A549 (cell line): ENCODE data around the gene CHAD. TPM values are rescaled to one million over a fixed set of nuclear protein-coding genes. Genes with fewer than 3 reads are reported as not detected.
A peak's percentile ranks its signal among the peaks of the same experiment; 100 is the strongest.

Experiments used
- ATAC-seq, 2 experiments: fragments of 200-7000 bp in 1 of 2; fragments of >200 bp in 1 of 2; cut with Nextera tagmentation in 1 of 2; cut with Tn5 transposase in 1 of 2; 3 replicates each; pipeline versions ENCODE4 v1.8.0 to v1.9.1; 2018 to 2020; ENCODE audit warnings: mild to moderate bottlenecking in 1 of 2, moderate library complexity in 1 of 2
- CTCF ChIA-PET: fragments of 300-600 bp; sonication (Branson Sonifier 250); formaldehyde crosslinking; extraction: SDS; loops from one replicate; lab custom pipeline; 2021; ENCODE audit warnings: antibody characterized with exemption, inconsistent platforms; lab: Yijun Ruan, JAX
- POLR2A ChIA-PET: fragments of 350-600 bp; formaldehyde crosslinking; extraction: SDS; loops from one replicate; lab custom pipeline; 2021; ENCODE audit warnings: antibody characterized with exemption, inconsistent platforms; lab: Yijun Ruan, JAX
- DNase-seq, 2 experiments: peaks; one replicate each; pipeline versions ENCODE4 v3.0.0 to v3.0.0-alpha.2; 2011 to 2016; ENCODE audit warnings: low read depth in 1 of 2, low spot score in 1 of 2
- FAIRE-seq: peaks from 2 replicates; lab custom pipeline; 2011; peaks lifted over from hg19 to GRCh38; lab: Jason Lieb, UNC
- H3K27ac ChIP-seq, 2 experiments: fragments of >200 bp; sonication (Bioruptor Twin); formaldehyde crosslinking; 3 replicates each; pipeline ENCODE4 v1.5.1; 2016 to 2017
- H3K4me1 ChIP-seq: fragments of >200 bp; sonication (Bioruptor Twin); formaldehyde crosslinking; 3 replicates; pipeline ENCODE4 v1.6.1; 2016
- H3K4me2 ChIP-seq: fragments of >200 bp; sonication (Bioruptor Twin); formaldehyde crosslinking; 3 replicates; pipeline ENCODE4 v1.6.1; 2016
- H3K4me3 ChIP-seq: fragments of >200 bp; sonication (Bioruptor Twin); formaldehyde crosslinking; 3 replicates; pipeline ENCODE4 v1.5.1; 2016
- H3K9me3 ChIP-seq: fragments of >200 bp; sonication (Bioruptor Twin); formaldehyde crosslinking; 3 replicates; pipeline ENCODE4 v1.6.1; 2016
- BHLHE40 ChIP-seq: IDR thresholded peaks from 2 replicates; pipeline ENCODE4 v1.6.1; 2012; ENCODE audit warnings: low read depth, low read length, inconsistent platforms
- CHD2 ChIP-seq: fragments of 150-350 bp; IDR thresholded peaks from 2 replicates; pipeline ENCODE4 v1.6.1; 2014; ENCODE audit warnings: low read length; ENCODE audit not compliant: partially characterized antibody
- CHD4 ChIP-seq: fragments of 200-600 bp; sonication (generic); IDR thresholded peaks from 2 replicates; pipeline ENCODE4 v1.6.1; 2016; ENCODE audit warnings: antibody characterized with exemption, mild to moderate bottlenecking, borderline replicate concordance
- EHF ChIP-seq: fragments of 250-450 bp; sonication (Bioruptor Pico); IDR thresholded peaks from 2 replicates; pipeline ENCODE4 v1.5.0; 2020; ENCODE audit warnings: mild to moderate bottlenecking
- FOXS1 ChIP-seq: fragments of 250-450 bp; sonication (Bioruptor Pico); IDR thresholded peaks from 2 replicates; pipeline ENCODE4 v1.5.0; 2020; ENCODE audit warnings: mild to moderate bottlenecking, moderate library complexity
- MAZ ChIP-seq: fragments of 150-350 bp; IDR thresholded peaks from 2 replicates; pipeline ENCODE4 v1.6.1; 2014; ENCODE audit warnings: antibody characterized with exemption, low read depth, low read length, borderline replicate concordance
- RAD21 ChIP-seq, 2 experiments: fragments of >200 bp in 1 of 2; sonication (Bioruptor Twin) in 1 of 2; formaldehyde crosslinking in 1 of 2; IDR thresholded peaks in 1 of 2; conservative IDR thresholded peaks in 1 of 2; 2 replicates in 1 of 2; 3 replicates in 1 of 2; pipeline ENCODE4 v1.6.1; 2012 to 2018; ENCODE audit warnings: inconsistent platforms in 1 of 2
- RARB ChIP-seq: fragments of 250-450 bp; sonication (Bioruptor Pico); IDR thresholded peaks from 2 replicates; pipeline ENCODE4 v1.8.0; 2021; ENCODE audit warnings: mild to moderate bottlenecking, moderate library complexity
- RNF2 ChIP-seq: fragments of 200-600 bp; sonication (generic); IDR thresholded peaks from 2 replicates; pipeline ENCODE4 v1.6.1; 2016; ENCODE audit warnings: low read depth, mild to moderate bottlenecking, antibody characterized with exemption, moderate library complexity, borderline replicate concordance
- SREBF2 ChIP-seq: fragments of 450-650 bp; IDR thresholded peaks from 2 replicates; pipeline ENCODE4 v1.6.1; 2014; ENCODE audit warnings: mild to moderate bottlenecking, moderate library complexity
- TP53 ChIP-seq: fragments of 250-450 bp; sonication (Bioruptor Pico); IDR thresholded peaks from 2 replicates; pipeline ENCODE4 v1.5.0; 2021; ENCODE audit warnings: mild to moderate bottlenecking, moderate library complexity
- WGBS: methylation state at CpG from one replicate; pipeline ENCODE4 v1.1.6; 2017; ENCODE audit errors: missing lambda C conversion rate; 5-methylcytosine and 5-hydroxymethylcytosine counted together
- polyA plus RNA-seq, 4 experiments: library from polyadenylated mRNA; depleted of rRNA in 3 of 4; stranded (reverse); fragments of >200 nt; fragmentation: RNase III in 1 of 4; extraction: RNeasy Plus Mini Kit Qiagen cat#74134 plus additional on column Dnase treatment in 1 of 4; gene quantifications; 2 replicates in 3 of 4; 3 replicates in 1 of 4; pipeline ENCODE4 v1.2.3, GENCODE V29; 2011 to 2017
- TF ChIP-seq, protein P1 (sequence below): fragments of >200 bp; sonication (Bioruptor Twin); formaldehyde crosslinking; IDR thresholded peaks from 3 replicates; pipeline ENCODE4 v1.6.1; 2016
- TF ChIP-seq, protein P2 (sequence below): IDR thresholded peaks from 2 replicates; pipeline ENCODE4 v1.6.1; 2012
- TF ChIP-seq, protein P3 (sequence below): fragments of 450-650 bp; IDR thresholded peaks from 2 replicates; pipeline ENCODE4 v1.6.1; 2014; ENCODE audit warnings: antibody characterized with exemption
- TF ChIP-seq, protein P4 (sequence below): fragments of >200 bp; sonication (Bioruptor Twin); formaldehyde crosslinking; IDR thresholded peaks from 3 replicates; pipeline ENCODE4 v1.5.1; 2016
- TF ChIP-seq, protein P5 (sequence below): fragments of >200 bp; sonication (Bioruptor Twin); formaldehyde crosslinking; IDR thresholded peaks from 2 replicates; pipeline ENCODE4 v1.6.1; 2016
- TF ChIP-seq, protein P6 (sequence below): IDR thresholded peaks from 2 replicates; pipeline ENCODE4 v1.6.1; 2012

CHAD gene
- polyA plus RNA-seq, 2 of the 4 experiments (the other 2 are of a cell fraction): not detected

DNA sequence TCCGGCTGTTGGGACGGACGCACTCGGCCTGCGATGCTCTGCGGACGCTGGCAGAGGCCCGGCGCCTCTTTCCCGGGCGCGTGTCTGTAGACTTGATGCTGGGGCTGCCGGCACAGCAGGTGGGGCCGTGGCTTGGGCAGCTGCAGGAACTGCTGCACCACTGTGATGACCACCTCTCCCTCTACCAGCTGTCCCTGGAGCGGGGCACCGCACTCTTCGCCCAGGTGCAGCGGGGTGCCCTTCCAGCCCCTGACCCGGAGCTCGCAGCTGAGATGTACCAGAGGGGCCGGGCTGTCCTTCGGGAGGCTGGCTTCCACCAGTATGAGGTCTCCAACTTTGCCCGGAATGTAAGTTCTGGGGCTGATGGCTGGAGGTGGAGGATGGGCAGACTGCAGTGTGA lies 13.4 kb upstream of the CHAD start:
- FAIRE-seq: no peak

DNA sequence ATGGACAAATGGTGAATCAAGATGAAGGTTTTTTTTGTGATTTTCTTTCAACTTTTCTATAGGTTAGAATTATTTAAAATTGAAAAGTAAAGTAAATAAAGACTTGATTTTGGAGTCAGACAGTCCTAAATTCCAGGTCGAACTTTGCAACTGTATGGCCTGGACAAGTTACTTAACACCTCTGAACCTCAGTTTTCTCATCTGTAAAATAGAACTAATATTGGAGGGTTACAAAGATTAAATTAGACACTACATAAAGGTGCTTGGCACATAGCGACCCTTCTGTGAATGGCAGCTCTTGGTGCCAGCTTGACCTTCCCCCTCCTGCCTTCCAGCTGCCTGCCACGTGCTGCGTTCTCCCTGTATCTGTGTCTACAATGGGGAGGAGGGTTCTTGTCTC lies 13.0 kb upstream of the CHAD start:
- H3K4me3 ChIP-seq: no peak overlapping the region
- no peak overlapping the region for H3K4me2 ChIP-seq
- ATAC-seq: no peak
- CTCF ChIA-PET: interaction anchor here (0.6 to 5.0 kb wide), 39 partner anchors 9 to 371 kb away, joined by 3 to 119 read pairs (median 6); partner anchors contain the start of genes ACSF2, EPN3, LRRC59 and SPATA20
- peaks cover 31% of the 10 kb centered on the region for H3K4me1 ChIP-seq
- TF ChIP-seq SREBF2 (no peak), TP53 (no peak), RAD21 (conservative IDR thresholded peaks at IDR 0.05 in 1 of 2, IDR thresholded peaks at IDR 0.05 in 1 of 2) (no peak), MAZ (no peak), EHF (CRISPR knock-in tag) (no peak), RARB (CRISPR knock-in tag) (no peak), CHD4 (no peak)
- TF ChIP-seq, protein P1, sequence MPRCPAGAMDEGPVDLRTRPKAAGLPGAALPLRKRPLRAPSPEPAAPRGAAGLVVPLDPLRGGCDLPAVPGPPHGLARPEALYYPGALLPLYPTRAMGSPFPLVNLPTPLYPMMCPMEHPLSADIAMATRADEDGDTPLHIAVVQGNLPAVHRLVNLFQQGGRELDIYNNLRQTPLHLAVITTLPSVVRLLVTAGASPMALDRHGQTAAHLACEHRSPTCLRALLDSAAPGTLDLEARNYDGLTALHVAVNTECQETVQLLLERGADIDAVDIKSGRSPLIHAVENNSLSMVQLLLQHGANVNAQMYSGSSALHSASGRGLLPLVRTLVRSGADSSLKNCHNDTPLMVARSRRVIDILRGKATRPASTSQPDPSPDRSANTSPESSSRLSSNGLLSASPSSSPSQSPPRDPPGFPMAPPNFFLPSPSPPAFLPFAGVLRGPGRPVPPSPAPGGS: no peak
- TF ChIP-seq, protein P2, sequence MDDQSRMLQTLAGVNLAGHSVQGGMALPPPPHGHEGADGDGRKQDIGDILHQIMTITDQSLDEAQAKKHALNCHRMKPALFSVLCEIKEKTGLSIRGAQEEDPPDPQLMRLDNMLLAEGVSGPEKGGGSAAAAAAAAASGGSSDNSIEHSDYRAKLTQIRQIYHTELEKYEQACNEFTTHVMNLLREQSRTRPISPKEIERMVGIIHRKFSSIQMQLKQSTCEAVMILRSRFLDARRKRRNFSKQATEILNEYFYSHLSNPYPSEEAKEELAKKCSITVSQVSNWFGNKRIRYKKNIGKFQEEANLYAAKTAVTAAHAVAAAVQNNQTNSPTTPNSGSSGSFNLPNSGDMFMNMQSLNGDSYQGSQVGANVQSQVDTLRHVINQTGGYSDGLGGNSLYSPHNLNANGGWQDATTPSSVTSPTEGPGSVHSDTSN: no peak
- TF ChIP-seq, protein P3, sequence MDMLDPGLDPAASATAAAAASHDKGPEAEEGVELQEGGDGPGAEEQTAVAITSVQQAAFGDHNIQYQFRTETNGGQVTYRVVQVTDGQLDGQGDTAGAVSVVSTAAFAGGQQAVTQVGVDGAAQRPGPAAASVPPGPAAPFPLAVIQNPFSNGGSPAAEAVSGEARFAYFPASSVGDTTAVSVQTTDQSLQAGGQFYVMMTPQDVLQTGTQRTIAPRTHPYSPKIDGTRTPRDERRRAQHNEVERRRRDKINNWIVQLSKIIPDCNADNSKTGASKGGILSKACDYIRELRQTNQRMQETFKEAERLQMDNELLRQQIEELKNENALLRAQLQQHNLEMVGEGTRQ: no peak
- no peak for DNase-seq
- no peaks in the 10 kb centered on the region for H3K9me3 ChIP-seq
- FAIRE-seq: no peak
- WGBS: 69% methylated on average over 4 of the region's 4 CpGs
- POLR2A ChIA-PET: interaction anchor here (0.8 kb wide), 1 partner anchor 157 kb away, joined by 3 read pairs; no protein-coding TSS in a partner anchor
- peak overlapping the region in 1 of 2 experiments; percentile 54; a peak in 2 of 6 replicates for H3K27ac ChIP-seq

More for the DNA sequence above, 13.4 kb upstream of the CHAD start:
- no peak; a peak in 1 of 6 replicates for ATAC-seq
- H3K4me1 ChIP-seq: peaks cover 31% of the 10 kb centered on the region
- TF ChIP-seq RNF2: no peak
- no peak for TF ChIP-seq CHD2
- no peak for TF ChIP-seq BHLHE40
- TF ChIP-seq RARB (CRISPR knock-in tag): no peak
- TF ChIP-seq, protein P4, sequence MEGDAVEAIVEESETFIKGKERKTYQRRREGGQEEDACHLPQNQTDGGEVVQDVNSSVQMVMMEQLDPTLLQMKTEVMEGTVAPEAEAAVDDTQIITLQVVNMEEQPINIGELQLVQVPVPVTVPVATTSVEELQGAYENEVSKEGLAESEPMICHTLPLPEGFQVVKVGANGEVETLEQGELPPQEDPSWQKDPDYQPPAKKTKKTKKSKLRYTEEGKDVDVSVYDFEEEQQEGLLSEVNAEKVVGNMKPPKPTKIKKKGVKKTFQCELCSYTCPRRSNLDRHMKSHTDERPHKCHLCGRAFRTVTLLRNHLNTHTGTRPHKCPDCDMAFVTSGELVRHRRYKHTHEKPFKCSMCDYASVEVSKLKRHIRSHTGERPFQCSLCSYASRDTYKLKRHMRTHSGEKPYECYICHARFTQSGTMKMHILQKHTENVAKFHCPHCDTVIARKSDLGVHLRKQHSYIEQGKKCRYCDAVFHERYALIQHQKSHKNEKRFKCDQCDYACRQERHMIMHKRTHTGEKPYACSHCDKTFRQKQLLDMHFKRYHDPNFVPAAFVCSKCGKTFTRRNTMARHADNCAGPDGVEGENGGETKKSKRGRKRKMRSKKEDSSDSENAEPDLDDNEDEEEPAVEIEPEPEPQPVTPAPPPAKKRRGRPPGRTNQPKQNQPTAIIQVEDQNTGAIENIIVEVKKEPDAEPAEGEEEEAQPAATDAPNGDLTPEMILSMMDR: no peak
- TF ChIP-seq FOXS1 (CRISPR knock-in tag): no peak
- TF ChIP-seq, protein P5, sequence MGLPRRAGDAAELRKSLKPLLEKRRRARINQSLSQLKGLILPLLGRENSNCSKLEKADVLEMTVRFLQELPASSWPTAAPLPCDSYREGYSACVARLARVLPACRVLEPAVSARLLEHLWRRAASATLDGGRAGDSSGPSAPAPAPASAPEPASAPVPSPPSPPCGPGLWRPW: no peak
- TF ChIP-seq, protein P6, sequence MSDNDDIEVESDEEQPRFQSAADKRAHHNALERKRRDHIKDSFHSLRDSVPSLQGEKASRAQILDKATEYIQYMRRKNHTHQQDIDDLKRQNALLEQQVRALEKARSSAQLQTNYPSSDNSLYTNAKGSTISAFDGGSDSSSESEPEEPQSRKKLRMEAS: no peak
- TF ChIP-seq, all 56 proteins: peak for 0
- no peak overlapping the region for H3K4me3 ChIP-seq
- H3K4me2 ChIP-seq: no peak overlapping the region
- POLR2A ChIA-PET: interaction anchor here (0.8 kb wide), 1 partner anchor 157 kb away, joined by 3 read pairs; no protein-coding TSS in a partner anchor
- H3K9me3 ChIP-seq: no peaks in the 10 kb centered on the region
- peak overlapping the region in 1 of 2 experiments; percentile 54; a peak in 3 of 6 replicates for H3K27ac ChIP-seq
- DNase-seq: no peak
- 59% methylated on average over 23 of the region's 23 CpGs for WGBS
- CTCF ChIA-PET: interaction anchor here (0.6 to 5.0 kb wide), 43 partner anchors 8 to 666 kb away, joined by 3 to 119 read pairs (median 5); partner anchors contain the start of genes ACSF2, EPN3, LRRC59 and SPATA20
